Gastroesophageal sphincter (tissue), 4 donors: Measurements from ENCODE around the gene KRTAP10-2. TPM values are rescaled to one million over a fixed set of nuclear protein-coding genes. Genes with fewer than 3 reads are reported as not detected.

Experiments used
- ATAC-seq: fragments of 150-250 bp; one replicate; pipeline ENCODE4 v1.9.1; 2016; ENCODE audit warnings: mild to moderate bottlenecking, moderate library complexity
- H3K27ac ChIP-seq, 4 donors: fragments of 200-600 bp; sonication (generic) in 3 of 4; 1 replicate in 3 of 4; 2 replicates in 1 of 4; pipeline ENCODE4 v1.5.1; 2016 to 2019
- H3K27me3 ChIP-seq: fragments of 200-600 bp; sonication (generic); one replicate; pipeline ENCODE4 v1.5.1; 2019
- H3K36me3 ChIP-seq, 2 donors: fragments of 200-600 bp; sonication (generic); one replicate each; pipeline ENCODE4 v1.5.1; 2019; ENCODE audit warnings: control low read depth in 1 of 2
- H3K4me1 ChIP-seq, 3 donors: fragments of 200-600 bp; sonication (generic); 1 replicate in 2 of 3; 2 replicates in 1 of 3; pipeline ENCODE4 v1.5.1; 2016 to 2019; ENCODE audit warnings: control low read depth in 2 of 3
- H3K4me3 ChIP-seq, 2 donors: fragments of 200-600 bp; sonication (generic); one replicate each; pipeline ENCODE4 v1.5.1; 2019; ENCODE audit warnings: mild to moderate bottlenecking in 1 of 2, moderate library complexity in 1 of 2
- H3K9me3 ChIP-seq, 3 donors: fragments of 200-600 bp; sonication (generic); one replicate each; pipeline ENCODE4 v1.5.1; 2017 to 2019; ENCODE audit warnings: control low read depth in 2 of 3
- CTCF ChIP-seq, 4 experiments: fragments of 200-600 bp in 2 of 4; fragments of 450-650 bp in 2 of 4; sonication (generic) in 1 of 4; IDR thresholded peaks; one replicate each; pipeline ENCODE4 v1.5.1; 2017 to 2019; ENCODE audit warnings: antibody characterized with exemption in 4 of 4, mild to moderate bottlenecking in 2 of 4, moderate library complexity in 2 of 4
- EP300 ChIP-seq: sonication (generic); formaldehyde crosslinking; IDR thresholded peaks from one replicate; pipeline ENCODE4 v1.6.1; 2017; ENCODE audit warnings: antibody characterized with exemption, mild to moderate bottlenecking
- POLR2A ChIP-seq, 2 donors: fragments of 450-650 bp; IDR thresholded peaks; one replicate each; pipeline ENCODE4 v1.6.1; 2017; ENCODE audit warnings: antibody characterized with exemption in 2 of 2, mild to moderate bottlenecking in 2 of 2, moderate library complexity in 1 of 2
- POLR2AphosphoS5 ChIP-seq: sonication (generic); formaldehyde crosslinking; IDR thresholded peaks from one replicate; pipeline ENCODE4 v1.6.1; 2017; ENCODE audit warnings: antibody characterized with exemption
- WGBS, 2 donors: methylation state at CpG; one replicate each; pipeline ENCODE4 v1.1.5; 2018; ENCODE audit warnings: low coverage in 1 of 2; 5-methylcytosine and 5-hydroxymethylcytosine counted together
- total RNA-seq, 4 donors: library from RNA; depleted of rRNA; stranded (reverse); fragments of >200 nt; gene quantifications; one replicate each; pipeline ENCODE4 v1.1.0, GENCODE V29; 2016

The KRTAP10-2 gene
- total RNA-seq, 4 donors from 2014 or later = not detected

- ATAC-seq = no peak
- H3K4me3 ChIP-seq = no peak overlapping the region
- H3K27me3 ChIP-seq = peaks cover 38% of the 10 kb centered on the region
- WGBS, 2 donors = 70% methylated on average over 2 of the region's 15 CpGs; no CpG with 5 or more reads in 1 of the 2 donors
- no peaks in the 10 kb centered on the region for H3K9me3 ChIP-seq
- peaks cover 0 to 9% (median 5%) of the 10 kb centered on the region in 3 donors for H3K4me1 ChIP-seq
- no peaks in the 10 kb centered on the region for H3K36me3 ChIP-seq
- no peak for TF ChIP-seq POLR2A (IDR thresholded peaks at IDR 0.05)
- no peak for TF ChIP-seq EP300
- TF ChIP-seq CTCF (IDR thresholded peaks at IDR 0.05) = no peak
- TF ChIP-seq POLR2AphosphoS5 = no peak
- no peak overlapping the region for H3K27ac ChIP-seq
Observed at GRCh38 chr21:44513389-44514217, 37.7 kb downstream of the KRTAP10-2 start.

GRCh38 chr21:44512496-44513388 is 38.6 kb downstream of the KRTAP10-2 start:
- 65 to 80% methylated on average over 4 to 5 of the region's 21 CpGs for WGBS, 2 donors
- Histone ChIP-seq H3K36me3 (no peaks in the 10 kb centered on the region), H3K4me3 (no peak overlapping the region), H3K9me3 (no peaks in the 10 kb centered on the region), H3K27me3 (peaks cover 47% of the 10 kb centered on the region), H3K27ac (no peak overlapping the region), H3K4me1 (peaks cover 0 to 9% (median 5%) of the 10 kb centered on the region in 3 donors)
- ATAC-seq = no peak
- TF ChIP-seq CTCF (IDR thresholded peaks at IDR 0.05) (no peak), POLR2AphosphoS5 (no peak), EP300 (no peak), POLR2A (IDR thresholded peaks at IDR 0.05) (no peak)

- Histone ChIP-seq H3K4me3 (no peak overlapping the region), H3K9me3 (no peaks in the 10 kb centered on the region), H3K27me3 (peaks cover 55% of the 10 kb centered on the region), H3K36me3 (no peaks in the 10 kb centered on the region), H3K27ac (no peak overlapping the region), H3K4me1 (peaks cover 0 to 9% (median 5%) of the 10 kb centered on the region in 3 donors)
- WGBS, 2 donors = 71 to 85% methylated on average over 5 to 7 of the region's 8 CpGs
- TF ChIP-seq CTCF (IDR thresholded peaks at IDR 0.05) (no peak), POLR2A (IDR thresholded peaks at IDR 0.05) (no peak), EP300 (no peak)
- ATAC-seq = no peak
Observed at GRCh38 chr21:44511938-44512275, 39.4 kb downstream of the KRTAP10-2 start.

- H3K36me3 ChIP-seq = no peaks in the 10 kb centered on the region
- peaks cover 61% of the 10 kb centered on the region for H3K27me3 ChIP-seq
- peaks cover 0 to 9% (median 5%) of the 10 kb centered on the region in 3 donors for H3K4me1 ChIP-seq
- H3K27ac ChIP-seq = no peak overlapping the region
- no peak overlapping the region for H3K4me3 ChIP-seq
- no peak for TF ChIP-seq POLR2A (IDR thresholded peaks at IDR 0.05)
- TF ChIP-seq CTCF (IDR thresholded peaks at IDR 0.05) = no peak
- no peak for TF ChIP-seq EP300
- TF ChIP-seq POLR2AphosphoS5 = no peak
- no peak for ATAC-seq
- H3K9me3 ChIP-seq = no peaks in the 10 kb centered on the region
- WGBS, 2 donors = 80 to 92% methylated on average over 1 to 2 of the region's 11 CpGs
Observed at GRCh38 chr21:44511219-44511937, 39.9 kb downstream of the KRTAP10-2 start.
